K562 (cell line): ENCODE measurements around the gene MED15. TPM values are rescaled to one million over a fixed set of nuclear protein-coding genes. Genes with fewer than 3 reads are reported as not detected.

ENCODE experiments used
- BRF1 ChIP-seq: IDR thresholded peaks from 3 replicates; pipeline ENCODE4 v1.6.1; 2011; ENCODE audit warnings: borderline replicate concordance, mild to moderate bottlenecking; ENCODE audit not compliant: insufficient read length; ENCODE audit errors: extremely low read depth
- CEBPG ChIP-seq, 3 experiments: fragments of 200-800 bp in 1 of 3; sonication (Bioruptor generic) in 1 of 3; sonication (generic) in 1 of 3; formaldehyde crosslinking in 1 of 3; IDR thresholded peaks in 2 of 3; conservative IDR thresholded peaks in 1 of 3; 2 replicates each; pipeline versions ENCODE4 v1.6.1 to v1.8.0; 2016 to 2022; ENCODE audit warnings: missing compliant biosample characterization in 2 of 3, missing genetic modification characterization in 2 of 3, mild to moderate bottlenecking in 1 of 3, missing genetic modification reagents in 1 of 3
- CTBP1 ChIP-seq: fragments of 450-650 bp; IDR thresholded peaks from 2 replicates; pipeline ENCODE4 v1.6.1; 2016; ENCODE audit warnings: borderline replicate concordance
- ESRRA ChIP-seq: fragments of 450-650 bp; IDR thresholded peaks from 2 replicates; pipeline ENCODE4 v1.6.1; 2014; ENCODE audit warnings: low read depth, mild to moderate bottlenecking, moderate library complexity, borderline replicate concordance
- HDAC3 ChIP-seq: fragments of 450-650 bp; IDR thresholded peaks from 2 replicates; pipeline ENCODE4 v1.6.1; 2018; ENCODE audit warnings: borderline replicate concordance, mild to moderate bottlenecking, moderate library complexity; ENCODE audit not compliant: partially characterized antibody
- JUNB ChIP-seq: fragments of 450-650 bp; formaldehyde crosslinking; conservative IDR thresholded peaks from 2 replicates; pipeline ENCODE4 v1.4.0; 2020; ENCODE audit warnings: mild to moderate bottlenecking
- MEF2A ChIP-seq: IDR thresholded peaks from 2 replicates; pipeline ENCODE4 v1.6.1; 2011; ENCODE audit warnings: low read depth, mild to moderate bottlenecking, low read length, moderate library complexity; ENCODE audit not compliant: control insufficient read depth
- NCOA4 ChIP-seq: fragments of 450-650 bp; IDR thresholded peaks from 2 replicates; pipeline ENCODE4 v1.6.1; 2018; ENCODE audit warnings: mild to moderate bottlenecking; ENCODE audit not compliant: partially characterized antibody
- PCBP1 ChIP-seq: fragments of 200-400 bp; formaldehyde crosslinking; IDR thresholded peaks from 2 replicates; pipeline ENCODE4 v1.6.1; 2018; ENCODE audit warnings: mild to moderate bottlenecking, low read depth, low read length; ENCODE audit not compliant: poor library complexity, severe bottlenecking
- ZBTB7A ChIP-seq: IDR thresholded peaks from 2 replicates; pipeline ENCODE4 v1.6.1; 2011; ENCODE audit warnings: low read depth, mild to moderate bottlenecking, low read length, moderate library complexity, borderline replicate concordance; ENCODE audit not compliant: control insufficient read depth
- ZNF121 ChIP-seq: sonication (generic); formaldehyde crosslinking; conservative IDR thresholded peaks from 2 replicates; pipeline ENCODE4 v1.8.0; 2022; ENCODE audit warnings: missing genetic modification reagents
- ZNF197 ChIP-seq: fragments of 200-800 bp; sonication (Bioruptor generic); IDR thresholded peaks from 2 replicates; pipeline ENCODE4 v1.6.1; 2016; ENCODE audit warnings: low read depth, missing genetic modification characterization, missing compliant biosample characterization
- ZNF253 ChIP-seq: fragments of 250-450 bp; sonication (Bioruptor Pico); conservative IDR thresholded peaks from 2 replicates; pipeline ENCODE4 v1.6.1; 2021; ENCODE audit warnings: mild to moderate bottlenecking
- ZNF282 ChIP-seq: sonication (generic); formaldehyde crosslinking; IDR thresholded peaks from 2 replicates; pipeline ENCODE4 v1.8.1; 2023; ENCODE audit warnings: missing genetic modification reagents
- ZNF707 ChIP-seq: fragments of 250-450 bp; sonication (Bioruptor Pico); conservative IDR thresholded peaks from 2 replicates; pipeline ENCODE4 v1.8.0; 2022; ENCODE audit warnings: inconsistent platforms, mild to moderate bottlenecking, moderate library complexity
- ZNF766 ChIP-seq: fragments of 200-800 bp; sonication (Bioruptor generic); conservative IDR thresholded peaks from 2 replicates; pipeline ENCODE4 v1.6.1; 2016; ENCODE audit warnings: missing genetic modification characterization, missing compliant biosample characterization
- polyA plus RNA-seq, 8 experiments: library from polyadenylated mRNA; depleted of rRNA in 4 of 8; stranded (reverse) in 5 of 8; unstranded in 3 of 8; fragments of >200 nt; fragmentation: Nextera tagmentation in 2 of 8; fragmentation: Illumina TruSeq in 1 of 8; extraction: Ambion mirVana in 2 of 8; extraction: Trizol in 1 of 8; gene quantifications; 2 replicates each; pipeline versions ENCODE4 v1.2.1 to v1.2.3, GENCODE V29; 2011 to 2014; ENCODE audit warnings: inconsistent platforms in 1 of 8, missing spikeins in 1 of 8
- total RNA-seq, 7 experiments: library from RNA; depleted of rRNA in 6 of 7; stranded (reverse); fragments of >200 nt in 6 of 7; fragmentation: Illumina TruSeq in 2 of 7; extraction: Trizol in 2 of 7; gene quantifications; 2 replicates each; pipeline versions ENCODE4 v1.2.1 to v1.2.3, GENCODE V29; 2011 to 2021; ENCODE audit warnings: low replicate concordance in 1 of 7
- TF ChIP-seq, protein P1 (sequence below): fragments of 250-450 bp; sonication (Bioruptor Pico); IDR thresholded peaks from 2 replicates; pipeline ENCODE4 v1.4.0; 2020; ENCODE audit warnings: mild to moderate bottlenecking, moderate library complexity
- TF ChIP-seq, protein P2 (sequence below): sonication (generic); formaldehyde crosslinking; IDR thresholded peaks from 2 replicates; pipeline ENCODE4 v1.8.1; 2023; ENCODE audit warnings: mild to moderate bottlenecking, missing genetic modification reagents, moderate library complexity
- TF ChIP-seq, protein P3 (sequence below), 2 experiments: fragments of 450-650 bp in 1 of 2; sonication (generic) in 1 of 2; formaldehyde crosslinking; conservative IDR thresholded peaks; 2 replicates each; pipeline versions ENCODE4 v1.4.0 to v1.8.1; 2020 to 2022; ENCODE audit warnings: mild to moderate bottlenecking in 1 of 2, missing genetic modification reagents in 1 of 2
- TF ChIP-seq, protein P4 (sequence below), 2 experiments: IDR thresholded peaks; 2 replicates each; pipeline ENCODE4 v1.6.1; 2011; ENCODE audit warnings: borderline replicate concordance in 1 of 2, control low read depth in 1 of 2, low read depth in 1 of 2, low read length in 1 of 2, mild to moderate bottlenecking in 1 of 2, mixed read lengths in 1 of 2, moderate library complexity in 1 of 2; ENCODE audit not compliant: insufficient read depth in 1 of 2, insufficient read length in 1 of 2, poor library complexity in 1 of 2, severe bottlenecking in 1 of 2; ENCODE audit errors: extremely low read depth in 1 of 2

The MED15 gene
- total and polyA plus RNA-seq, 9 of the 15 experiments (the other 6 are each of a cell fraction or from before 2014, with no cell fraction given): 4.0 to 271 (median 60.1) TPM

DNA sequence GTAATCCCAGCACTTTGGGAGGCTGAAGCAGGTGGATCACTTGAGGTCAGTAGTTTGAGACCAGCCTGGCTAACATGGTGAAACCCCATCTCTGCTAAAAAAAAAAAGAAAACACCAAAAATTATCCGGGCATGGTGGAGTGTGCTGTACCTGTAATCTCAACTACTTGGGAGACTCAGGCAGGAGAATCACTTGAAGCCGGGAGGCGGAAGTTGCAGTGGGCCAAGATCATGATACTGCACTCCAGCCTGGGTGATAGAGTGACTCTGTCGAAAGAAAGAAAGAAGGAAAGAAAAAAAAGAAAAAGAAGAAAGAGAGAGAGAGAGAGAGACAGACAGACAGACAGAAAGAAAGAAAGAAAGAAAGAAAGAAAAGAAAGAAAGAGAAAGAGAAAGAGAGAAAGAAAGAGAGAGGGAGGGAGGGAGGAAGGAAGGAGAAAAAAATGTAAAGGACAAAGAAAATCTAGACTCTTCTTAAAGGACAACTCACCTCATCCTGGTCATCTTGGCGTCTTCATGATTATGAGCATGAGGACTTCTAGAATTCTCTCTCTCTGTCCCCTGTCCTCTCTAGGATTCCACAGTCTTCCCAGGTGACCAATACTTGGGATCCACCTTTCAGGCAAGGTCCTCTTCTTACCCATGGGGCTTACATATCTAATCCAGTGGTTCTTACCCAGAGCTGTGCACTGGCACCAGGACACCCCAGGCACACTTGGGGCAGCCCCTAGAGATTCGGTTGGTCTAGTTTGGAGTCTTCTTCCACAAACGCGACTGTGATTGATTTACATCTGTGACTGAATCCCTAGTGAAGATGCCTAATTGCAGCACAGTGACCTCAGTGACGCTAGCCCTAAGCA is 120.9 kb downstream of the MED15 start (continued):
- no peak for TF ChIP-seq ZBTB7A
- TF ChIP-seq, protein P1, sequence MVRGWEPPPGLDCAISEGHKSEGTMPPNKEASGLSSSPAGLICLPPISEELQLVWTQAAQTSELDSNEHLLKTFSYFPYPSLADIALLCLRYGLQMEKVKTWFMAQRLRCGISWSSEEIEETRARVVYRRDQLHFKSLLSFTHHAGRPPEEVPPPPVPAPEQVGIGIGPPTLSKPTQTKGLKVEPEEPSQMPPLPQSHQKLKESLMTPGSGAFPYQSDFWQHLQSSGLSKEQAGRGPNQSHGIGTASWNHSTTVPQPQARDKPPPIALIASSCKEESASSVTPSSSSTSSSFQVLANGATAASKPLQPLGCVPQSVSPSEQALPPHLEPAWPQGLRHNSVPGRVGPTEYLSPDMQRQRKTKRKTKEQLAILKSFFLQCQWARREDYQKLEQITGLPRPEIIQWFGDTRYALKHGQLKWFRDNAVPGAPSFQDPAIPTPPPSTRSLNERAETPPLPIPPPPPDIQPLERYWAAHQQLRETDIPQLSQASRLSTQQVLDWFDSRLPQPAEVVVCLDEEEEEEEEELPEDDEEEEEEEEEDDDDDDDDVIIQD (CRISPR knock-in tag): no peak
- TF ChIP-seq ZNF197 (CRISPR knock-in tag): no peak
- peak; percentile 55 for TF ChIP-seq CTBP1
- TF ChIP-seq, protein P2, sequence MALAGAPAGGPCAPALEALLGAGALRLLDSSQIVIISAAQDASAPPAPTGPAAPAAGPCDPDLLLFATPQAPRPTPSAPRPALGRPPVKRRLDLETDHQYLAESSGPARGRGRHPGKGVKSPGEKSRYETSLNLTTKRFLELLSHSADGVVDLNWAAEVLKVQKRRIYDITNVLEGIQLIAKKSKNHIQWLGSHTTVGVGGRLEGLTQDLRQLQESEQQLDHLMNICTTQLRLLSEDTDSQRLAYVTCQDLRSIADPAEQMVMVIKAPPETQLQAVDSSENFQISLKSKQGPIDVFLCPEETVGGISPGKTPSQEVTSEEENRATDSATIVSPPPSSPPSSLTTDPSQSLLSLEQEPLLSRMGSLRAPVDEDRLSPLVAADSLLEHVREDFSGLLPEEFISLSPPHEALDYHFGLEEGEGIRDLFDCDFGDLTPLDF (CRISPR knock-in tag): no peak
- no peak for TF ChIP-seq JUNB (CRISPR knock-in tag)
- no peak for TF ChIP-seq CEBPG (CRISPR knock-in tag; IDR thresholded peaks at IDR 0.05)
- no peak for TF ChIP-seq CEBPG (tag; conservative IDR thresholded peaks at IDR 0.05 in 1 of 2, IDR thresholded peaks at IDR 0.05 in 1 of 2)
- TF ChIP-seq PCBP1: no peak
- TF ChIP-seq, protein P3, sequence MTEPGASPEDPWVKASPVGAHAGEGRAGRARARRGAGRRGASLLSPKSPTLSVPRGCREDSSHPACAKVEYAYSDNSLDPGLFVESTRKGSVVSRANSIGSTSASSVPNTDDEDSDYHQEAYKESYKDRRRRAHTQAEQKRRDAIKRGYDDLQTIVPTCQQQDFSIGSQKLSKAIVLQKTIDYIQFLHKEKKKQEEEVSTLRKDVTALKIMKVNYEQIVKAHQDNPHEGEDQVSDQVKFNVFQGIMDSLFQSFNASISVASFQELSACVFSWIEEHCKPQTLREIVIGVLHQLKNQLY (CRISPR knock-in tag; conservative IDR thresholded peaks at IDR 0.05): no peak
- TF ChIP-seq ZNF707 (CRISPR knock-in tag): no peak
- TF ChIP-seq NCOA4: no peak
- TF ChIP-seq, protein P4, sequence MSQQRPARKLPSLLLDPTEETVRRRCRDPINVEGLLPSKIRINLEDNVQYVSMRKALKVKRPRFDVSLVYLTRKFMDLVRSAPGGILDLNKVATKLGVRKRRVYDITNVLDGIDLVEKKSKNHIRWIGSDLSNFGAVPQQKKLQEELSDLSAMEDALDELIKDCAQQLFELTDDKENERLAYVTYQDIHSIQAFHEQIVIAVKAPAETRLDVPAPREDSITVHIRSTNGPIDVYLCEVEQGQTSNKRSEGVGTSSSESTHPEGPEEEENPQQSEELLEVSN (IDR thresholded peaks at IDR 0.05; ENCODE audit: borderline replicate concordance in 1 of 2, extremely low read depth in 1 of 2, insufficient read depth in 1 of 2, insufficient read length in 1 of 2, low read depth in 1 of 2, low read length in 1 of 2, poor library complexity in 1 of 2, severe bottlenecking in 1 of 2): no peak
- TF ChIP-seq ZNF282 (CRISPR knock-in tag): peak; percentile 19; the same call in 1 of the 2 replicates
- TF ChIP-seq BRF1: no peak
- no peak for TF ChIP-seq HDAC3
- no peak for TF ChIP-seq ZNF253
- TF ChIP-seq ESRRA: no peak
- no peak for TF ChIP-seq ZNF121 (CRISPR knock-in tag)
- TF ChIP-seq ZNF766 (CRISPR knock-in tag): no peak
- no peak for TF ChIP-seq MEF2A
